GM18870 (cell line): ENCODE measurements around the gene PSEN2.
"Not testable (repeated sequence)": the region's sequence is repeated elsewhere in the genome, so short reads cannot be mapped to it uniquely, and the experiment has no call there.

Experiments used
- ATAC-seq: cut with Tn5 transposase; IDR thresholded peaks from one replicate; pipeline ENCODE4 v1.9.1; 2021; ENCODE audit warnings: moderate library complexity; ENCODE audit not compliant: unreplicated experiment

PSEN2 gene

DNA sequence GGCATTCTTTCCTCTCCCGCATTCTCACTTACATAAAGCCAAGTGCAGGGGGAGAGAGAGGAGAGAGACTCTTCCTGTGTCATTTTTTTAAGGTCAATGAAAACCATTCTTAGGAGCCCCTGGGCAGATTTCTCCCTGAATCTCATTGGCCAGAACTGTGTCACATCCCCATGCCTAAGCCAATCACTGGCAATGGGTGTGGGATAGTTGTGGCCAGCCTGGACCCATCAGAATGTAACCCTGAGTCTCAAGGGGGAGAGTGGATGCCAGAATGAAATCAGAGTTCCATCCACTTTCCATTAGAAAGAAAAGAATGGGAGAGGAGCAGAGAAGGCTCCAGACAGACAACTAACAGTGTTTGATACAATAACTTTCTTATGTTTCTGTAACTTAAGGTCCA lies 38.5 kb downstream of the PSEN2 start:
- no peak for ATAC-seq

DNA sequence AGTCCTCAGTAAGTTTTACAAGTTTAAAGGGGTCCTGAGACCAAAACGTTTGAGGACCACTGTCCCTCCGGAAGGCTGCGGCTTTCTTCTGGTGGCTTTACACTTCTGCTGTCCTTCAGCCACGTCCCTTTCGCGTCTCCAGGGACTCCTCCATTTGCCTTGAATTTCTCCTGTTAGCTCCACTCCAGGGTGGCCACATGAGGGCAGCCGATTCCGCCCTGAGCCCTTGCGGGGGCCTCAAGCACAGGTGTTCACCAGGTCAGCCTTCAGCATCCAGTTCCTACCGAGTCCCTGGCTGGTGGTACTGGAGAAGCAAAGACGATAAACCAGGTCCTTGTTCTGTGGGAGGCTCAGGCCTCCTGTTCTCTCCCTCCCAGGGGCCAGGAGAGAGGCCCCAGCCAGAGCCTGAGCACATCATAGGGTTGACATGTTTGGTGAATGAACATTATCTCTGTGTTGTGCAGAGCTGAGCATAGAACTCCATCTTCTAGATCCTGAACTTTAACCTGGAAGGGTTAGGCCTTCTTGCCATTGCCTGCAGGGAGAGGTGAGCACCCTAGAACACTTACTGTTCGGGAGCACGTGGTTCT lies 42.3 kb downstream of the PSEN2 start:
- ATAC-seq: peak; percentile 33

DNA sequence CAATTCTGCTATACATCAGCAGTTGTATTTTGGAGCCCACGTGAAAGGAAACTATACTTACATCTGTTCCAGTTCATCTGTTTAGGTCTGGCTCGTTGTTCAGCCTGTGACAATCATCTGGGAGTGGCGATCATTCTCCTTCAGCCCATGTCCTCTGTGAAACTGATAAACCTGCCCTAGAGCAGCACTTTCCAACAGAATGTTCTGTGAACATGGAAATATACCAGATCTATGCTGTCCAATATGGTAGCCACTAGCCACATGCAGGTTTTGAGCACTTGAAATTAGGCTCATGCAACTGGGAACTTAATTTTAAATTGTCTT lies 45.2 kb downstream of the PSEN2 start:
- ATAC-seq: no peak

- no peak for ATAC-seq
These were observed 46.1 kb downstream of the PSEN2 start for GRCh38 chr1:226916497-226916896.

- ATAC-seq: no peak
These were observed 49.2 kb downstream of the PSEN2 start for GRCh38 chr1:226919587-226919986.

DNA sequence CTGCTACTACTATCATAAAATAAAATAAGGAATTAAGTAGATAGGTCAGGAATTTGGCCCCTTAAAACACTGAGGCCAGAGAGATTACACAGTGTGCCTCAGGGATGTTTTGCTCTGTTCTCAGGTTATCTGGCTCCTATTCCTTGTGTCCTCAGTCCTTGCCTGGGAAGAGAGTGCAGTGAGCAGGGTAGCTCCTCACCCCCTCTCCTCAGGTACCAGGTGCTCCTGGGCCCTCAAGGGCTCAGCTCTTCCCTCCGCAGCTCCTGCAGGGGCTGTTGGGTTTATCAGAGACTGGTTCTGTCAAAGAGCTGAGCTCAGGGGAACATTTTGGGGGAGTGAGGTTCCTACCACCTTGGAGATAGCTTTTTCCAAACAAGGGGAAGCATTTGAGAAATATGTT lies 49.6 kb downstream of the PSEN2 start:
- no peak for ATAC-seq

- no peak for ATAC-seq
These were observed 50.1 kb downstream of the PSEN2 start for GRCh38 chr1:226920446-226920894.

GRCh38 chr1:226921504-226921903 lies 51.1 kb downstream of the PSEN2 start:
- ATAC-seq: no peak

DNA sequence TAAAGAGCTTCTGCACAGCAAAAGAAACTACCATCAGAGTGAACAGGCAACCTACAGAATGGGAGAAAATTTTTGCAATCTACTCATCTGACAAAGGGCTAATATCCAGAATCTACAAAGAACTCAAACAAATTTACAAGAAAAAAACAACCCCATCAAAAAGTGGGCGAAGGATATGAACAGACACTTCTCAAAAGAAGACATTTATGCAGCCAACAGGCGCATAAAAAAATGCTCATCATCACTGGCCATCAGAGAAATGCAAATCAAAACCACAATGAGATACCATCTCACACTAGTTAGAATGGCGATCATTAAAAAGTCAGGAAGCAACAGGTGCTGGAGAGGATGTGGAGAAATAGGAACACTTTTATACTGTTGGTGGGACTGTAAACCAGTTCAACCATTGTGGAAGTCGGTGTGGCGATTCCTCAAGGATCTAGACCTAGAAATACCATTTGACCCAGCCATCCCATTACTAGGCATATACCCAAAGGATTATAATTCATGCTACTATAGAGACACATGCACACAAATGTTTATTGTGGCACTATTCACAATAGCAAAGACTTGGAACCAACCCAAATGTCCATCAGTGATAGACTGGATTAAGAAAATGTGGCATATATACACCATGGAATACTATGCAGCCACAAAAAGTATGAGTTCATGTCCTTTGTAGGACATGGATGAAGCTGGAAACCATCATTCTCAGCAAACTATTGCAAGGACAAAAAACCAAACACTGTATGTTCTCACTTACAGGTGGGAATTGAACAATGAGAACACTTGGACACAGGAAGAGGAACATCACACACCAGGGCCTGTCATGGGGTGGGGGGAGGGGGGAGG lies 59.1 kb downstream of the PSEN2 start:
- ATAC-seq: not testable (repeated sequence)

DNA sequence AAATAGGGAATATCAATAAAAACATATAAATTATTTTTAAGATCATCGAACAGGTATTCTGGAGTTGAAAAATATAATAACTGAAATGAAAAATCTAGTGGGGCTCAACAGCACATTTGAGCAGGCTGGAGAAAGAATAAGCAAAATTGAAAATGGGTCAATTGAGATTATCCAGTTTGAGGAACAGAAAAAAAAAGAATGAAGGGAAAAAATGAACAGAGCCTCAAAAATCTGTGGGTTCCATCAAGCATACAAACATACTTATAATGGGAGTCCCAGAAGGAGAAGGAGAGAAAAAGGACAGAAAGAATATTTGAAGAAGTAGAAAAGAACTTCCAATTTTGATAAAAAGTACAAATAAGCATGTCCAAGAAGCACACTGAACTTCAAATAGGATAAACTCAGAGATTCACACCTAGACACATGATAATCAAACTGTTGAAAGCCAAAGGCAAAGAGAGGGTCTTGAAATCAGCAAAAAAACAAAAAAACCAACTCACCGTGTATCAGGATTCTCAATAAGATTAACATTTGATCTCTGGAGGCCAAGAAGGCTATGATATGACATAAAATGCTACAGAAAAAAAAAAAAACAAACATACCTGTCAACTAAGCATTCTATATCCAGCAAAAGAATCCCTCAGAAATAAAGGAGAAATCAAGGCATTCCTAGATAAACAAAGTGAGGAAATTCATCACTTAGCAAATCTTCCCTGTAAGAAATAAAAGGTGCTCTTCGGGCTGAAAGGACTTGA lies 64.2 kb downstream of the PSEN2 start:
- no peak for ATAC-seq

- no peak for ATAC-seq
These were observed 67.7 kb downstream of the PSEN2 start for GRCh38 chr1:226937940-226938725.

GRCh38 chr1:226938903-226939437 lies 68.6 kb downstream of the PSEN2 start:
- ATAC-seq: no peak

DNA sequence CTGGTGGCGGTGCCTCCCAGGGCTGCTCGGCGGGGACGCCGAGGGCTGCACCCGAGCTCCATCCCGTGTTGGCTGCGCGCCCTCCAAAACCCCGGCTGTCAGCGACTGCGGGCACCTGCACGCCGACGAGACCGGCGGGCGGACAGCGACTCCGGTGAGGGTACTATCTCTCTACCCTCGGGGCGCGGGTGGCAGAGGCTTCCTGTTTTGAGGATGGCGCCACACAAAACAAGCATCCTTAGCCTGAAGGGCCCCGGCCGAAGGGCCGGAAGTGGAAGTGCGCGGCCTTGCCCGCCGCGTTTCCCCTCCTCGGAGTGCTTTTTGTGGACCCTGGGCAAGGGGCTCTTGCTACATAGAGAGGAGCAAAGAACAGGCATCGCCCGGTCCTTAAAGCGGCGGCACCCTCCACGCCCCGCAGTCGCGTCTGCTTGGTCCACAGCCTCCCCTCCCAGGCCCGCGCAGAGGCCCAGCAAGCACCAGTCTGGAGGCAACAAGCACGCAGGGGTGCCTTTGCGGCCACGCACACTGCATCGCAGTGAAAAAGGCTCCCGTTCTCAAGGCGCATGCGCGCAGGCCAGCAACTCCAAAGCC lies 69.1 kb downstream of the PSEN2 start:
- peak; percentile 33 for ATAC-seq

DNA sequence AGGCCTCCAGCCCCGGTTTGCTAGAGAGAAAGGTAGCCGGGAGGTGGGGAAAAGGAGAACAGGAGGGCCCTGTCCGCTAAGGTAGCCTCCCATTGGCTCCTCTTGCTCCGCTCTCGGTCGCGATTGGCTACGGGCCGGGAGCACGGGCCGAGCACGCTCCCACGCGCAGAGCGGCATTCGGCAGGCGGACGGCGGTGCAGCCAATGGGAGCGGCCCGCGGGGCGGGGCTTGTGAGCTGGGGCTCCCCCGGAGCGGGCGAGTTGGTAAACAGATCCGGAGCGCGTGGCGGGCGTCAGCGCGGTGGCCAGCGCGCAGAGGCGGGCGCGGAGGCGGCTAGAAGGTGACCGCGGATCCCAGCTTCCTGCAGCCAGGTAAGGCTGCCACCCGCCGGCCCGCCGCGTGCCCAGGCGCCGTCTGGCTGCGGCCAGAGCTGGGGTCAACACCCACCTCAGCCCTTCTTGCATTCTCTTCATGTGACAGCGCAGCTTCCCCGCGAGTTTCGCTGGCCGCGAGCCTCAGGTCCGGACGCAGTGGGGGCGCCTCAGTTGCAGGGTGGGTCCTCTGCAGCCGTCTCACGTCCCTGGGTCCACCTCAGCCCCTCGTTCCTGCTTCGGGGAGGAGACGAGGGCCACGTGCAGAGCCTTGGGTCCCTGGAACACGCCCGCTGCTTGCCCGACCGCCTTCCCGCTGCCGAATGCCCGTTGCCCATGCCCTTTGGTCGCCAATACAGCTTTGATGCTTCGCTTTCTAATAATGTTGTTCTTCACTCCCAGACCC lies 69.8 kb downstream of the PSEN2 start, which contains the start of gene COQ8A:
Gene COQ8A, plus strand, starts transcription at position 266 of the 777 bp plus-strand sequence. CDS start 21,092 bp downstream, outside the sequence.
- peak; percentile 94 for ATAC-seq

DNA sequence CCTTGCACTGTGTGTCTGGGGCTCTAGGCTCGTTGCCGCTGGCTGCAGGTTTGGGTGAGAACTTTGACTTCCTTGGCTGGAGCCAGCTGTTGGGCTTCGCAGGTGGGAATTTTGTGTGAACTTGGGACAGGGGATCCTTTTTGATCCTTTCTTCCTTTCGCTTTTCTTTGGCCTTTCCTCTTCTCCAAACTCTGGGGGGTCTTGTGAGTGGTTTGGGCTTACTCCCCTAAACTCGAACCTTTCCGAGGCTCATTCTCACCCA lies 70.3 kb downstream of the PSEN2 start:
- ATAC-seq: no peak

- ATAC-seq: no peak
These were observed 72.0 kb downstream of the PSEN2 start for GRCh38 chr1:226942392-226942791.

DNA sequence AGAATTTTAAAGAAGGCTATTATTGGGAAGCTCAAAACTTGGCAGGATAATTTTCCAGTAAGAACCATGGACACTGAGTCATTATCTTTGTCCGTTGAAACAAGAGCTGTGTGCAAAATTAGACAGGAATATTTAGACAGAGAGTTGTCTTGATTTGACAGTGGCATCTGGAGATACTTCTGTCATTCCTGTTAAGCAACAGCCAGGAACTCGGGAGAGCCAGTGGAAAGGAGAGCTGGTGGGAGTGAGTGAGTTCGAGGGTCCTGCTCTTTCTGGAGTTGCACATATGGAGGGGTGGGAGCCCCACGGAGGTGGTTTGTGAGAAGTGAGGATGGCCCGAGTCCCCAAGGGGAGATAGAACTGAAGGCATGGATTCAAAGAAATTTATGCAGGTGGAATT lies 72.7 kb downstream of the PSEN2 start:
- ATAC-seq: no peak

DNA sequence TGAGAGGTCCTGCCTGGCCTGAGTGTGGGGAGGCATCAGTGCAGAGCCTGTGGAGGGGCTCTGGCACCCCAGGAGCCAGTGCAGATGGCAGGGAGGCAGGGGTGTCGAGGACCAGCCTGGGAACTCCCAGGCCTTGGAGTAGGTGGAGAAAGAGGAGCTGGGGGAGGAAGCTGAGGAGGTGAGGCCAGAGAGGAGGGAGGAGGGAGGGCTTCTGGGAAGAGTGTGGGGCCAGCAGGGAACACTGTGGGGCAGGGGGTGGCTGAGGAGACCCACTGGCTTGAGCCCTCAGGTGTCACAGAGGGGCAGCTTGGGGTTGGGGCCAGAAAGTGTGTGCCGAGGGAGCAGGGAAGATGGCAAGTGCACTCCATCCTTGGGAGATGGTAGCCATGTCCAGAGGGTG lies 73.5 kb downstream of the PSEN2 start:
- ATAC-seq: no peak

GRCh38 chr1:226945106-226945857 lies 74.9 kb downstream of the PSEN2 start:
- ATAC-seq: no peak
